GM12878 (cell line): Measurements from ENCODE around the gene DNAH5. TPM values are rescaled to one million over a fixed set of nuclear protein-coding genes. Genes with fewer than 3 reads are reported as not detected.

ENCODE experiments used
- CREB1 ChIP-seq: IDR thresholded peaks from 2 replicates; pipeline ENCODE4 v1.6.1; 2012; ENCODE audit warnings: low read depth, mild to moderate bottlenecking, inconsistent platforms
- CTCF ChIP-seq, 3 experiments: IDR thresholded peaks in 2 of 3; conservative IDR thresholded peaks in 1 of 3; 2 replicates each; pipeline ENCODE4 v1.5.1; 2011; ENCODE audit warnings: low read depth in 3 of 3, low read length in 3 of 3, mild to moderate bottlenecking in 3 of 3, control low read depth in 2 of 3, moderate library complexity in 2 of 3, inconsistent platforms in 1 of 3, mixed read lengths in 1 of 3; ENCODE audit not compliant: control insufficient read depth in 2 of 3, insufficient read depth in 1 of 3; ENCODE audit errors: extremely low read depth in 1 of 3
- ETV6 ChIP-seq, 2 experiments: fragments of 450-650 bp in 1 of 2; IDR thresholded peaks in 1 of 2; conservative IDR thresholded peaks in 1 of 2; 2 replicates each; pipeline ENCODE4 v1.6.1; 2014; ENCODE audit warnings: antibody characterized with exemption in 1 of 2, borderline replicate concordance in 1 of 2, low read depth in 1 of 2, mild to moderate bottlenecking in 1 of 2, moderate library complexity in 1 of 2
- EZH2 ChIP-seq: IDR thresholded peaks from 2 replicates; pipeline ENCODE4 v1.6.1; 2012; ENCODE audit warnings: low read depth, mild to moderate bottlenecking, control low read depth, inconsistent platforms, low read length, borderline replicate concordance; ENCODE audit not compliant: control insufficient read depth
- FOXM1 ChIP-seq: IDR thresholded peaks from 2 replicates; pipeline ENCODE4 v1.6.1; 2012; ENCODE audit warnings: low read depth, mild to moderate bottlenecking, inconsistent platforms, low read length, moderate library complexity
- IKZF1 ChIP-seq: fragments of 450-650 bp; conservative IDR thresholded peaks from 2 replicates; pipeline ENCODE4 v1.6.1; 2017; ENCODE audit warnings: antibody characterized with exemption, mild to moderate bottlenecking
- IRF3 ChIP-seq: fragments of 450-650 bp; IDR thresholded peaks from 2 replicates; pipeline ENCODE4 v1.6.1; 2014; ENCODE audit warnings: mild to moderate bottlenecking
- MEF2B ChIP-seq: fragments of 450-650 bp; IDR thresholded peaks from 2 replicates; pipeline ENCODE4 v1.6.1; 2018; ENCODE audit warnings: mild to moderate bottlenecking, moderate library complexity; ENCODE audit not compliant: partially characterized antibody, poor library complexity, severe bottlenecking
- NBN ChIP-seq: fragments of 450-650 bp; IDR thresholded peaks from 2 replicates; pipeline ENCODE4 v1.6.1; 2016
- RFX5 ChIP-seq: IDR thresholded peaks from 2 replicates; pipeline ENCODE4 v1.6.1; 2011; ENCODE audit warnings: low read depth, low read length, improper control_type of control experiment
- SMAD1 ChIP-seq: fragments of 450-650 bp; IDR thresholded peaks from 2 replicates; pipeline ENCODE4 v1.6.1; 2018; ENCODE audit warnings: mild to moderate bottlenecking, low read depth; ENCODE audit not compliant: partially characterized antibody
- ZBTB33 ChIP-seq: fragments of 450-650 bp; IDR thresholded peaks from 2 replicates; pipeline ENCODE4 v1.6.1; 2017; ENCODE audit warnings: mild to moderate bottlenecking
- ZNF217 ChIP-seq: fragments of 450-650 bp; IDR thresholded peaks from 2 replicates; pipeline ENCODE4 v1.6.1; 2017; ENCODE audit warnings: antibody characterized with exemption, mild to moderate bottlenecking
- ZZZ3 ChIP-seq: IDR thresholded peaks from 2 replicates; pipeline ENCODE4 v1.6.1; 2011; ENCODE audit warnings: low read depth; ENCODE audit not compliant: control insufficient read depth, insufficient read length
- polyA plus RNA-seq, 11 experiments: library from polyadenylated mRNA; depleted of rRNA in 4 of 11; unstranded in 6 of 11; stranded (reverse) in 5 of 11; fragments of >200 nt; fragmentation: Nextera tagmentation in 4 of 11; fragmentation: Illumina TruSeq in 1 of 11; extraction: Ambion mirVana in 4 of 11; extraction: Trizol in 1 of 11; gene quantifications; 1 replicate in 1 of 11; 2 replicates in 10 of 11; pipeline versions ENCODE4 v1.2.1 to v1.2.3, GENCODE V29; 2011 to 2016; ENCODE audit warnings: inconsistent platforms in 2 of 11, missing spikeins in 2 of 11, low read depth in 1 of 11
- total RNA-seq, 4 experiments: library from RNA; depleted of rRNA in 3 of 4; stranded (reverse); fragments of >200 nt in 3 of 4; fragmentation: Illumina TruSeq in 1 of 4; extraction: Trizol in 1 of 4; gene quantifications; 2 replicates each; pipeline versions ENCODE4 v1.2.1 to v1.2.3, GENCODE V29; 2013 to 2021
- TF ChIP-seq, protein P1 (sequence below): IDR thresholded peaks from 2 replicates; pipeline ENCODE4 v1.6.1; 2011; ENCODE audit warnings: low read depth, low read length, improper control_type of control experiment, borderline replicate concordance
- TF ChIP-seq, protein P2 (sequence below): fragments of 450-650 bp; IDR thresholded peaks from 2 replicates; pipeline ENCODE4 v1.6.1; 2017; ENCODE audit warnings: mild to moderate bottlenecking, low read depth, inconsistent platforms; ENCODE audit not compliant: poor library complexity, severe bottlenecking

The DNAH5 gene
- total and polyA plus RNA-seq, 10 of the 15 experiments (the other 5 are each of a cell fraction or from before 2014, with no cell fraction given) = under 0.01 to 0.30 (median 0.07) TPM; not detected in 7

- TF ChIP-seq, protein P1, sequence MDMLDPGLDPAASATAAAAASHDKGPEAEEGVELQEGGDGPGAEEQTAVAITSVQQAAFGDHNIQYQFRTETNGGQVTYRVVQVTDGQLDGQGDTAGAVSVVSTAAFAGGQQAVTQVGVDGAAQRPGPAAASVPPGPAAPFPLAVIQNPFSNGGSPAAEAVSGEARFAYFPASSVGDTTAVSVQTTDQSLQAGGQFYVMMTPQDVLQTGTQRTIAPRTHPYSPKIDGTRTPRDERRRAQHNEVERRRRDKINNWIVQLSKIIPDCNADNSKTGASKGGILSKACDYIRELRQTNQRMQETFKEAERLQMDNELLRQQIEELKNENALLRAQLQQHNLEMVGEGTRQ = no peak
- TF ChIP-seq CTCF (IDR thresholded peaks at IDR 0.05 in 2 of 3, conservative IDR thresholded peaks at IDR 0.05 in 1 of 3; ENCODE audit: control insufficient read depth in 2 of 3, extremely low read depth in 1 of 3, insufficient read depth in 1 of 3, low read depth in 3 of 3, low read length in 3 of 3) (no peak), IRF3 (no peak), ZZZ3 (no peak), EZH2 (no peak), ZBTB33 (no peak), IKZF1 (peak; percentile 33; the same call in 1 of the 2 replicates), CREB1 (no peak), SMAD1 (no peak), RFX5 (no peak), FOXM1 (no peak), MEF2B (peak; percentile 28), ZNF217 (no peak), ETV6 (conservative IDR thresholded peaks at IDR 0.05 in 1 of 2, IDR thresholded peaks at IDR 0.05 in 1 of 2; ENCODE audit: borderline replicate concordance in 1 of 2, low read depth in 1 of 2) (no peak), NBN (0 out of 2 replicates have a peak, but pooled peaks have one; percentile 51)
- TF ChIP-seq, protein P2, sequence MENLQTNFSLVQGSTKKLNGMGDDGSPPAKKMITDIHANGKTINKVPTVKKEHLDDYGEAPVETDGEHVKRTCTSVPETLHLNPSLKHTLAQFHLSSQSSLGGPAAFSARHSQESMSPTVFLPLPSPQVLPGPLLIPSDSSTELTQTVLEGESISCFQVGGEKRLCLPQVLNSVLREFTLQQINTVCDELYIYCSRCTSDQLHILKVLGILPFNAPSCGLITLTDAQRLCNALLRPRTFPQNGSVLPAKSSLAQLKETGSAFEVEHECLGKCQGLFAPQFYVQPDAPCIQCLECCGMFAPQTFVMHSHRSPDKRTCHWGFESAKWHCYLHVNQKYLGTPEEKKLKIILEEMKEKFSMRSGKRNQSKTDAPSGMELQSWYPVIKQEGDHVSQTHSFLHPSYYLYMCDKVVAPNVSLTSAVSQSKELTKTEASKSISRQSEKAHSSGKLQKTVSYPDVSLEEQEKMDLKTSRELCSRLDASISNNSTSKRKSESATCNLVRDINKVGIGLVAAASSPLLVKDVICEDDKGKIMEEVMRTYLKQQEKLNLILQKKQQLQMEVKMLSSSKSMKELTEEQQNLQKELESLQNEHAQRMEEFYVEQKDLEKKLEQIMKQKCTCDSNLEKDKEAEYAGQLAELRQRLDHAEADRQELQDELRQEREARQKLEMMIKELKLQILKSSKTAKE = no peak
Measured at GRCh38 chr5:13992795-13993194, 48.3 kb upstream of the DNAH5 start (continued).
